ENCODE results near the gene SMAD7.

Gene SMAD7

DNA sequence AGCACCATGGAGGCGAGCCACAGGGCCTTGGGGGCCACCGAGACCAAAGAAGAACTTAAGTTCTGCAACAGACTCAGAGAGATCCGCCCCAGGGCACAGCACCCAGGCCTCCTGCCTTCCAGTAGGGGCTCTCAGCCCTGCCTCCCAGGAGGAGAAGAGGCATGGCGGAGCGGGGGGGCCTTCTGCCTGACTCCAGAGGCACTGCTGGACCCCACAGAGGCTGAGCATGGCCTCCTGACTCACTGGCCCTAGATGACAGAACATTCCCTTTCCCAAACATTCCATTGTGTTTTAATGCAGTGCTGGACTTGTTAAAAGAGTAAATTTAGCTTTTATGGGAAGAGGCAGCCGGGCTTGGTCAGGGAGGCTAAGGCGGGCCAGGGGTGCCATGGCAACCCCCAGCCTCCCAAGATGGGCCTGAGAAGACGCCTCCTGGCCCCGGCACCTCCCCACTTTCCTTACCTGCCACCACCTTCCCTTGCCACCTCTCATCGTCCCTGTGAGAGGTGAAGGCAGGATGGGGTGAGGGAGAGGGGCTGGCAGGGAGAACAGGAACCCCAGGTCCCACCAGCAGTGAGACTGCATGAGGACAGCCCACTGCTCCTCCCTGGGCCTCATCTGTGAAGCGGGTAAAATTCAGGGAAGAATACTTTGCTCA, 65.4 kb downstream of the SMAD7 start:
- Mint-ChIP-seq H3K9me3 (no peaks in the 10 kb centered on the region), H3K27ac (no peak overlapping the region), H3K4me3 (no peak overlapping the region), H3K27me3 (no peaks in the 10 kb centered on the region), H3K36me3 (no peaks in the 10 kb centered on the region), H3K4me1 (peaks cover 4% of the 10 kb centered on the region)

DNA sequence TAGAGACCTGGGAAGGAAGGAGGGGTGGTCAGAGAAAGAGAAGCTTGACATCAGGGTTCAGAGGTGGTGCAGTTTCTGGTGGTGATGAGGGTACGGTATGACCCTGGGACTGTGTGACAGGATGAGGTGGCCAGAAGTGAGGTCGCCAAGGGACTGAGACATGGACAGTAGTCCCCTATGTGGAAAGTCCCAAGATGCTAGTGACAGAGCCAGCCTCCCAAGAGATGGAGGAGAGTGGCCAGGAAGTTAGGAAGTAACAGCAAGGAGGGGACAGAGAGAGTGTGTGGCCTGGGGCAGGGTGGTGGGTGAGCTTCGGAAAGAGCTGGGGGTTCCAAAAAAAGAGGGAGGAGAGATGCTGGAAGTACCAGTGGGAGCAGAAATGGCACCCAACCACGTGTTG, 66.0 kb downstream of the SMAD7 start:
- no peak overlapping the region for H3K4me3 Mint-ChIP-seq
- no peaks in the 10 kb centered on the region for H3K36me3 Mint-ChIP-seq
- H3K9me3 Mint-ChIP-seq = no peaks in the 10 kb centered on the region
- no peaks in the 10 kb centered on the region for H3K27me3 Mint-ChIP-seq
- H3K4me1 Mint-ChIP-seq = peaks cover 8% of the 10 kb centered on the region
- H3K27ac Mint-ChIP-seq = peak overlapping the region; percentile 63

- peaks cover 8% of the 10 kb centered on the region for H3K4me1 Mint-ChIP-seq
- no peak overlapping the region for H3K27ac Mint-ChIP-seq
- no peak overlapping the region for H3K4me3 Mint-ChIP-seq
- no peaks in the 10 kb centered on the region for H3K36me3 Mint-ChIP-seq
- H3K27me3 Mint-ChIP-seq = no peaks in the 10 kb centered on the region
- H3K9me3 Mint-ChIP-seq = no peaks in the 10 kb centered on the region
These were observed 66.5 kb downstream of the SMAD7 start for GRCh38 chr18:48884306-48884705.

DNA sequence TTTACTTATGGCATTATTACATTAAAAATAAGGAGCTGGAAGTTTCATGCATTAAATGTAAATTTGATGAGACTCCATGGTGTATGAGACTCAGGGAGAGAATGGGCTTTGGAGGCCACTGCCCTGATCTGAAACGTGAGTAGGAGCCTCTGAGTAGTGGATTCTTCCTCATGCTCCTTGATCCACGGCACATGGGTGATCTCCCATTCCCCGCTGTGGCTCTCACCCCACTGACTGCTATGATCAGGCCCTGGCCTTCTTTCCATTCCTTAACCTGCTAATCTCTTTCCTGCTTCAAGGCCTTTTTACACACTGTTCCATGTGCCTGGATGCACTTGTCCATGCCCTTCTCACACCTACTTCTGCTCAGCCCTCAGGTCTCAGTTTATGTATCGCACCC, 68.4 kb downstream of the SMAD7 start:
- Mint-ChIP-seq H3K4me3 (no peak overlapping the region), H3K27ac (no peak overlapping the region), H3K9me3 (no peaks in the 10 kb centered on the region), H3K27me3 (no peaks in the 10 kb centered on the region), H3K4me1 (peaks cover 8% of the 10 kb centered on the region), H3K36me3 (no peaks in the 10 kb centered on the region)

DNA sequence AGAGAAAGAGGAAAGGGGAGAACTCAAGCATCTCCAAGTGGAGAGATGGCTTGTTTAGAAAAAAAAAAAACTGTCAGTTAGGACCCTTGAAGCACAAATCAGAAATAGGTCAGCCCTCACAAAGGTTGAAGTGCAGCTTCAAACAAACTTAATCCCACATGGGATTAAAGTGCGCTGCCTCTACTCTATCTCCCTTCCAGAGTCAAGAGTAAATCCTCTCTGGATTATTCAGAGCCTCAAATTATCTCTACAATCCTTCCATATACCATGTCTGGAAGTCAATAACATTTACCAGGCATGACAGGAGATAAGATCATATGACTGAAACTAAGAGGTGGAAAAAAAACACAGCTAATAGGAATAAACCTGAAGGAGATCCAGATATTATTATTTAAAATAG, 69.8 kb downstream of the SMAD7 start:
- Mint-ChIP-seq H3K4me1 (peaks cover 8% of the 10 kb centered on the region), H3K36me3 (no peaks in the 10 kb centered on the region)

DNA sequence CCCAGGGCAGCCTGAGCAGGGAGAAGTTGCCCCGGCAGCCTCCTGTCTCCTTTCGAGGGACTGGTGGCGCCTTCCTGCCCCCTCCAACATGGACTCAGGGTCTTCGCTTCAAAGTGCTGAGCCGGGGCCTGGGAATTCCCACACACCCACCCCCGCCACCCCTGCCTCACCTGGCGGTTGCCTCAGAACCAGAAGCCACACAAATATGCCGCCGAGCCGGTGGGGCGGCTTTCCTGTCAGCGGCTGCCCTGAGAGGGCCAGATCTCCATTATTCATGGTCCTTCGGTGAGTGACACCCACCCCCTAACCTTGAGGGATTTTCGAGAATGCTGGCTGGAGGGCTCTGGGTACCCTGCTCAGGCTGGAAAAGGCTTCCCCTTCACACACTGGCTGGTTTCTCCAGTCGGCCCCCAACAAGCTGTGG, 71.7 kb downstream of the SMAD7 start:
- no peak overlapping the region for H3K4me3 Mint-ChIP-seq
- no peaks in the 10 kb centered on the region for H3K36me3 Mint-ChIP-seq
- H3K27me3 Mint-ChIP-seq = no peaks in the 10 kb centered on the region
- no peaks in the 10 kb centered on the region for H3K9me3 Mint-ChIP-seq
- no peak overlapping the region for H3K27ac Mint-ChIP-seq
- peaks cover 8% of the 10 kb centered on the region for H3K4me1 Mint-ChIP-seq

More for the DNA sequence above, 69.8 kb downstream of the SMAD7 start:
- no peak overlapping the region for H3K27ac Mint-ChIP-seq
- H3K9me3 Mint-ChIP-seq = no peaks in the 10 kb centered on the region
- H3K27me3 Mint-ChIP-seq = no peaks in the 10 kb centered on the region
- H3K4me3 Mint-ChIP-seq = no peak overlapping the region

DNA sequence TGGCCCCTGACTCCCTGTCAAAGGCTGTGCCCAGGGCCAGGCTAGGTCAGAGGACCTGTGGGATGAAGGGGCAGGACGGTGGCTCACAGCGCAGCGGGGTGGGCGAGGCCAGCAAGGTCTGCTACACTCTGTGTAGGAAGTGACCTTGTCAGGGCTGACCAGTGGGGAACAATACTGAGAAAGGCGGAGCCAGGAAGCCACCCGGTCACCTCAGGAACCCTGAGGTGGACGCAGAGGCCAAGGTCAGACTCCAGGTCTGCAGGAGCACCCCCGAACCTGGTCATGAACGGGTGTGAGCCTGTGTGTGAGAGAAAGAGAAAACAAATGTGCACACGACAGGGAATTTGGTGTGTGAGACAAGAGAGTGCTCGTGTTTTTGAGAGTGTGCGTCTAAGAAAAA, 72.3 kb downstream of the SMAD7 start:
- H3K27me3 Mint-ChIP-seq = no peaks in the 10 kb centered on the region

GRCh38 chr18:48877941-48878340, 72.8 kb downstream of the SMAD7 start:
- H3K9me3 Mint-ChIP-seq = no peaks in the 10 kb centered on the region
- peaks cover 11% of the 10 kb centered on the region for H3K4me1 Mint-ChIP-seq
- H3K4me3 Mint-ChIP-seq = no peak overlapping the region
- H3K27me3 Mint-ChIP-seq = no peaks in the 10 kb centered on the region
- no peaks in the 10 kb centered on the region for H3K36me3 Mint-ChIP-seq
- H3K27ac Mint-ChIP-seq = no peak overlapping the region

More for the DNA sequence above, 72.3 kb downstream of the SMAD7 start:
- Mint-ChIP-seq H3K27ac (no peak overlapping the region), H3K36me3 (no peaks in the 10 kb centered on the region), H3K9me3 (no peaks in the 10 kb centered on the region), H3K4me1 (peaks cover 8% of the 10 kb centered on the region), H3K4me3 (no peak overlapping the region)

- Mint-ChIP-seq H3K9me3 (no peaks in the 10 kb centered on the region), H3K27ac (peak overlapping the region; percentile 70), H3K27me3 (no peaks in the 10 kb centered on the region), H3K4me1 (peaks cover 14% of the 10 kb centered on the region), H3K36me3 (no peaks in the 10 kb centered on the region), H3K4me3 (no peak overlapping the region)
These were observed 74.2 kb downstream of the SMAD7 start for GRCh38 chr18:48876590-48876989.

- no peaks in the 10 kb centered on the region for H3K27me3 Mint-ChIP-seq
- H3K4me3 Mint-ChIP-seq = no peak overlapping the region
- H3K27ac Mint-ChIP-seq = peak overlapping the region; percentile 70
- no peaks in the 10 kb centered on the region for H3K9me3 Mint-ChIP-seq
- peaks cover 14% of the 10 kb centered on the region for H3K4me1 Mint-ChIP-seq
- no peaks in the 10 kb centered on the region for H3K36me3 Mint-ChIP-seq
These were observed 74.7 kb downstream of the SMAD7 start for GRCh38 chr18:48875942-48876511.

DNA sequence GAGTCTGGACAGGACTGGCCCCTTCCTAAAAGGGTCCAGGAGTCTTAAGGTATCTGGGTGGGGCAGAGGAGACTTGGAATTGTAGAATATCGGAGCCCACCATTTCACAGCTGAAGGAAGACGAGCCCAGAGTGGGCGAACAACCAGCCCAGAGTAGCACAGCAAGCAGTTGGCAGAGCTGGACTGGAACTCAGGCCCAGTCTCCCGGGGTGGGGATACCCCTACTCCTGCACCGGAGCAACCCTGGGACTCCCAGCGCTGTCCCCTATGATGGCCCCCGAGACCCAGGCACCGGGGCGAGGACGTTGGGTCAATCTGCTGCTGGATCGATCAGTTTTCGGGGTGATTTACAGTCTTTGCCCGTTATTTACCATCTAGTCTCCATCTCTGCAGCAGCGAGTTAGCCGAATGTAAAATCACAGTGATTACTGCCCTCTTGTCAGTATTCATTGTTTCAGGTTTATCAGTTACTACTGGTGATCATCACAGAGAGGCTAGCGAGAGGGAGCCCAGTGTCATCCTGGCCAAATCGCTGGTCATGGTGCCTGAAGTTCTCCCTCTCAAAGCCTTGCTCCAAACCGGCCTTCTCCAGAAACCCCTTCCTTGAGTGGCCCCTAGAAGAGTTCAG, 75.3 kb downstream of the SMAD7 start:
- no peak overlapping the region for H3K27ac Mint-ChIP-seq
- H3K4me1 Mint-ChIP-seq = peaks cover 11% of the 10 kb centered on the region
- H3K36me3 Mint-ChIP-seq = no peaks in the 10 kb centered on the region
- H3K9me3 Mint-ChIP-seq = no peaks in the 10 kb centered on the region
- no peaks in the 10 kb centered on the region for H3K27me3 Mint-ChIP-seq
- no peak overlapping the region for H3K4me3 Mint-ChIP-seq

DNA sequence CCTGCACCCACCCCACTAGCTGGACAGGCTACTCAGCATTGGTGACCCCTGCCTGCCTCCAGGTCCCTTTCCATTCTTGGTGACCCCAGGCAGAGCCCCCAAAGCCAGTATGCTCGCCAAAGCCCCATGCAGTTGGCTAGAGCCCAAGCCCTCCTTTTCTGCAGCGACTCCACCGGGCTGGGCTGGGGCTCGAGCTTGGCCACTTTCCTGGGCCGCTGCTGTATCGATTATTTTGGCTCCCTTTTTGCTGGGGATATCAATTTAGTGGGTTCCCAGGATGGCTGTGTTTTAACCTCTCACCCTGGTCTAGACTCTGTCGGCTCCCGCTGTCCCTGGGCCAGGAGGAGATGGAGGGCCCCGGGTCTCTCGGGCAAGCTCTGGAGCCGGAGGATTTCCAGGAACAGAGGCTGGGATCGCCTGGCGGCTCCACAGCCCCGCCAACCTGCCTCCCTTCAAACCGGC, 76.0 kb downstream of the SMAD7 start:
- Mint-ChIP-seq H3K9me3 (no peaks in the 10 kb centered on the region), H3K27me3 (no peaks in the 10 kb centered on the region), H3K4me3 (no peak overlapping the region), H3K36me3 (no peaks in the 10 kb centered on the region), H3K4me1 (peaks cover 6% of the 10 kb centered on the region), H3K27ac (no peak overlapping the region)

DNA sequence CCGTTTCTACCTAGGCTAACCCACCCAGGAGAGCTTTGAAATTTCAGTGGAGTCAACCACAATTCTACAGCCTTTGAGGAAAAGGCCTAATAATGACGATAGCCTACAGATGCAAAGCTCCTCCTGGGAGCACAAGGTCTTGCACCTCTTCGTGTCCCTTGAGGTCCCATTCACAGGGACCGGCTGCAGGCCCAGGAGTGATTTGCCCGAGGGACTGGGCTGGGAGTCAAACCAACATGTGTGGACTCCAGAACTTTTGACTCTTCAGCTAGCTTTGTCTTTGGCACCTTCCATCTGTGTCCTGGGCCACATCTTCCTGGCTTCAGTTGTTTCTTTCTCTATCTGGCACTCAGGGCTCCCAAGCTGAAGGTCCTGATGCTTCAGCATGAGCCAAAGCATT, 76.5 kb downstream of the SMAD7 start:
- Mint-ChIP-seq H3K9me3 (no peaks in the 10 kb centered on the region), H3K27me3 (no peaks in the 10 kb centered on the region), H3K4me3 (no peak overlapping the region), H3K36me3 (no peaks in the 10 kb centered on the region), H3K27ac (no peak overlapping the region), H3K4me1 (peaks cover 6% of the 10 kb centered on the region)

DNA sequence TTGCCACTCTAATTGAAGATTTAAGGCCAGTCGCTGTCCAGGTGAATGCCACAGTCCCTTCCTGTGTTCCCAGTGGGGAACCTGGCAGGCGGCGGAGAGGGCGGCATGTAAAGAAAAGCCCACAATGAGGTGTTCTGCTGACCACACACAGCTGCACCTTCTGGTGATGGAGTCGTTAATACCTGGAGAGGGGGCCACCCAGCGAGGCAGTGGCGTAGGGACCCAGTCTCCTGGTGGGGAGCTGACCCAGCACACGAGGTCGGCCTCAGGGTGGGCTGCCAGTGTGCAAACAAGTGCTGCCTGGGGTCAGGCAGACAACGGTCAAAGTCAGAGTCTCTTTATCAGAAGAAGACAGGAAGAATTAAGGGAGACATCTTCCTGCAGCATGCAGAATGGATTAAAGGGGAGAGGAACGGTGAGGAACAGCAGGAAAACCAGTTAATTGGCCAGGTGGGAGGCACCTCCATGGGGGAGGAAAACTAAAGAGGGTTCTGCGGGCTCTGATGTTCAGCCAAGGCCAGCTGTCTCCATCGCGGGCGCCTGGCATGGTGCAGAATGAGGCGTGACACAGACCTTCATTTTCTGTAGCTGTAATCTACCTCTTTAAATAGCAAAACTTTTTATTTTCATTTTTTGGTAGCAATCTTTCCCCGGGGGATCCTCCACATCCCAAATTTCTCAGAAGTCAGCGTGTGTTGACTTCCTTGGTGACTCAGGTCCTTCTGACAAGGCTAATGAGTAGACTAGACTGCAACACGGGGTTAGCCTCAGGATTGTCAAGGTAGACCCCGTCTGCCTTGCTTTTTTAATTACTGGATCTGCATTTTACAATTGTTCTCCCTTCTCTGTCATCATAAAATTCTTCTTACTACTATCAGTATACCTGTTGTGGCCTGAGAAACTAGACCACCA, 78.3 kb downstream of the SMAD7 start:
- H3K9me3 Mint-ChIP-seq = no peaks in the 10 kb centered on the region
- H3K4me3 Mint-ChIP-seq = no peak overlapping the region
- H3K27me3 Mint-ChIP-seq = no peaks in the 10 kb centered on the region
- H3K27ac Mint-ChIP-seq = no peak overlapping the region
- H3K36me3 Mint-ChIP-seq = no peaks in the 10 kb centered on the region
- H3K4me1 Mint-ChIP-seq = peaks cover 19% of the 10 kb centered on the region

DNA sequence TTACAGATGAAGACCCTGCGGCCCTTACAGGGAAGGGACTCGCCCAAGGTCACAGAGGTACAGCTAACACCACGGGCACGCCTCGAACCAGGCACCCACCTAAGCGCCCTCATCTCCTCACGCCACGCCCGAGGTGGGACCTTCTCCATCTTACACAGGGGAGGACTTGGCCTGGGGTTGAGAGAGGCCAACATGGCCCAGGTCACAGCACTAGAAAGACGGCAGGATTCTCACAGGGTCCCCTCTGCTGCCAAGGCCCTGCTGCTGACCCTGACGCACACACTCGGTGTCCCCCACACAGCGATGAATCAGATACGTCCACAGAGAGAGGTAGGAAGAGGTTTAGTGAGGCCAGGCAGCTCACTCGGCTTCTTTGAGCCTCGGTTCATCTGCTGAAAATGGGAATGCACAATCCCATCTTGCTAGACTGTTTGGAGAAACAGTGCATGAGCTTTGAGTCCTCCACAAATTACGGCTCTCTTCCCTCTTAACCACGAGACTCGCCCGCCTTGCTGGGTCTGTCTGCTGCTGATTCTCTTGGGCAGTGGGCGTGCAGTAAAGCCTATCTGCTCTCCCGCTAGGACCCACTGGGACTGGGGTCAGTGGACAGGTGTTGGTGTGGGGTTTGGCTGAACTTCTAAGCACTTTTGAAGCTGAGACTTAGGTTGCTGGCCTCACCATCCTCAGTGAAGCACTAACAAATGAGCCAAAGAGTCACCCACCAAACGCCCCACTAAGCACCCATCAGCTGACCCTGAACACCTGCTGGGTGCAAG, 79.2 kb downstream of the SMAD7 start:
- Mint-ChIP-seq H3K4me1 (peaks cover 19% of the 10 kb centered on the region), H3K27ac (no peak overlapping the region), H3K36me3 (no peaks in the 10 kb centered on the region), H3K27me3 (no peaks in the 10 kb centered on the region), H3K4me3 (no peak overlapping the region), H3K9me3 (no peaks in the 10 kb centered on the region)
